Mucosa of rectum (tissue), 2 donors: Measurements from ENCODE around the gene TMEM151B.

Experiments used
- H3K27ac ChIP-seq, 2 donors: one replicate each; pipeline ENCODE4 v1.7.0; 2013; ENCODE audit warnings: inconsistent platforms in 2 of 2, low read depth in 2 of 2, low read length in 2 of 2
- H3K27me3 ChIP-seq, 2 donors: one replicate each; pipeline ENCODE4 v1.7.0; 2013; ENCODE audit warnings: low read length in 2 of 2; ENCODE audit not compliant: control insufficient read depth in 2 of 2, insufficient read depth in 2 of 2
- H3K36me3 ChIP-seq, 2 donors: one replicate each; pipeline ENCODE4 v1.7.0; 2013; ENCODE audit warnings: low read length in 2 of 2; ENCODE audit not compliant: control insufficient read depth in 2 of 2, insufficient read depth in 2 of 2
- H3K4me1 ChIP-seq, 2 donors: one replicate each; pipeline ENCODE4 v1.7.0; 2013; ENCODE audit warnings: low read length in 2 of 2, mild to moderate bottlenecking in 1 of 2; ENCODE audit not compliant: control insufficient read depth in 2 of 2, insufficient read depth in 2 of 2
- H3K4me3 ChIP-seq, 2 donors: one replicate each; pipeline ENCODE4 v1.7.0; 2013; ENCODE audit warnings: low read length in 2 of 2
- H3K9ac ChIP-seq, 2 donors: one replicate each; pipeline ENCODE4 v1.7.0; 2013; ENCODE audit warnings: low read length in 2 of 2, low read depth in 1 of 2, mild to moderate bottlenecking in 1 of 2
- H3K9me3 ChIP-seq, 2 donors: one replicate each; pipeline ENCODE4 v1.7.0; 2013; ENCODE audit warnings: low read length in 2 of 2; ENCODE audit not compliant: control insufficient read depth in 2 of 2
- donor health status: healthy.
- donor health status: Normal muscosa, but diverticular disease.

TMEM151B gene

GRCh38 chr6:44265007-44265721, 5.1 kb upstream of the TMEM151B start, which contains the start of gene NFKBIE:
NFKBIE (minus strand) TSS chr6:44265551; CDS start chr6:44265346, 205 bp downstream.
- peaks cover 19 to 20% of the 10 kb centered on the region in 2 donors for H3K27me3 ChIP-seq
- H3K4me1 ChIP-seq = peaks cover 25 to 32% of the 10 kb centered on the region in 2 donors
- peak within 1 kb of the TSS; percentile 46 to 79 for H3K27ac ChIP-seq
- H3K9ac ChIP-seq = peak within 1 kb of the TSS; percentile 81 to 88
- peaks cover 6 to 7% of the 10 kb centered on the region in 2 donors for H3K36me3 ChIP-seq
- H3K9me3 ChIP-seq = no peaks in the 10 kb centered on the region
- peak within 1 kb of the TSS; percentile 80 to 87 for H3K4me3 ChIP-seq

- H3K4me1 ChIP-seq = peaks cover 25 to 32% of the 10 kb centered on the region in 2 donors
- H3K27ac ChIP-seq = no peak overlapping the region
- H3K9ac ChIP-seq = no peak overlapping the region
These were observed 4.5 kb upstream of the TMEM151B start for GRCh38 chr6:44265722-44266233.

GRCh38 chr6:44266347-44266746, 3.9 kb upstream of the TMEM151B start:
- Histone ChIP-seq H3K27me3 (peaks cover 23 to 24% of the 10 kb centered on the region in 2 donors), H3K27ac (no peak overlapping the region), H3K9me3 (no peaks in the 10 kb centered on the region), H3K4me3 (no peak overlapping the region), H3K4me1 (peaks cover 25 to 32% of the 10 kb centered on the region in 2 donors), H3K36me3 (peaks cover 2 to 3% of the 10 kb centered on the region in 2 donors), H3K9ac (no peak overlapping the region)

More at GRCh38 chr6:44265722-44266233, 4.5 kb upstream of the TMEM151B start:
- H3K27me3 ChIP-seq = peaks cover 19 to 20% of the 10 kb centered on the region in 2 donors
- peak overlapping the region; percentile 34 to 80 for H3K4me3 ChIP-seq
- H3K36me3 ChIP-seq = peaks cover 3 to 4% of the 10 kb centered on the region in 2 donors
- H3K9me3 ChIP-seq = no peaks in the 10 kb centered on the region

- H3K27ac ChIP-seq = no peak overlapping the region
- peaks cover 25 to 28% of the 10 kb centered on the region in 2 donors for H3K4me1 ChIP-seq
- H3K36me3 ChIP-seq = peaks cover 0 to 2% of the 10 kb centered on the region in 2 donors
- H3K9ac ChIP-seq = no peak overlapping the region
- no peak overlapping the region for H3K4me3 ChIP-seq
- H3K9me3 ChIP-seq = no peaks in the 10 kb centered on the region
- H3K27me3 ChIP-seq = peaks cover 28 to 33% of the 10 kb centered on the region in 2 donors
These were observed 3.0 kb upstream of the TMEM151B start for GRCh38 chr6:44267252-44267651.

GRCh38 chr6:44268095-44268628, 2.1 kb upstream of the TMEM151B start:
- Histone ChIP-seq H3K4me1 (peaks cover 18 to 19% of the 10 kb centered on the region in 2 donors), H3K36me3 (no peaks in the 10 kb centered on the region), H3K27ac (no peak overlapping the region), H3K27me3 (peaks cover 33 to 42% of the 10 kb centered on the region in 2 donors), H3K9ac (no peak overlapping the region), H3K4me3 (no peak overlapping the region), H3K9me3 (no peaks in the 10 kb centered on the region)

- H3K9me3 ChIP-seq = no peaks in the 10 kb centered on the region
- no peak overlapping the region for H3K27ac ChIP-seq
- no peak overlapping the region for H3K4me3 ChIP-seq
- peaks cover 44 to 50% of the 10 kb centered on the region in 2 donors for H3K27me3 ChIP-seq
- no peak overlapping the region for H3K9ac ChIP-seq
- H3K4me1 ChIP-seq = peaks cover 6 to 7% of the 10 kb centered on the region in 2 donors
- H3K36me3 ChIP-seq = no peaks in the 10 kb centered on the region
These were observed 901 bp upstream of the TMEM151B start for GRCh38 chr6:44269178-44269920.

GRCh38 chr6:44270526-44271405, 516 bp downstream of the TMEM151B start:
- Histone ChIP-seq H3K4me3 (no peak overlapping the region), H3K27ac (no peak overlapping the region), H3K9me3 (no peaks in the 10 kb centered on the region), H3K4me1 (peaks cover 0 to 2% of the 10 kb centered on the region in 2 donors), H3K27me3 (peaks cover 51 to 61% of the 10 kb centered on the region in 2 donors), H3K36me3 (no peaks in the 10 kb centered on the region), H3K9ac (no peak overlapping the region)

GRCh38 chr6:44271406-44271723, 1.1 kb downstream of the TMEM151B start:
- no peak overlapping the region for H3K9ac ChIP-seq
- no peak overlapping the region for H3K4me3 ChIP-seq
- H3K27me3 ChIP-seq = peaks cover 51 to 67% of the 10 kb centered on the region in 2 donors
- no peaks in the 10 kb centered on the region for H3K36me3 ChIP-seq
- H3K4me1 ChIP-seq = peaks cover 0 to 3% of the 10 kb centered on the region in 2 donors
- no peak overlapping the region for H3K27ac ChIP-seq
- no peaks in the 10 kb centered on the region for H3K9me3 ChIP-seq

- H3K4me3 ChIP-seq = no peak overlapping the region
- peaks cover 0 to 3% of the 10 kb centered on the region in 2 donors for H3K4me1 ChIP-seq
- H3K9me3 ChIP-seq = no peaks in the 10 kb centered on the region
- H3K36me3 ChIP-seq = no peaks in the 10 kb centered on the region
- H3K9ac ChIP-seq = no peak overlapping the region
- no peak overlapping the region for H3K27ac ChIP-seq
- peaks cover 51 to 72% of the 10 kb centered on the region in 2 donors for H3K27me3 ChIP-seq
These were observed 1.7 kb downstream of the TMEM151B start for GRCh38 chr6:44271914-44272313.
